Astrocyte (in vitro differentiated cells and primary cell): Measurements from ENCODE around the gene ZBTB21. TPM values are rescaled to one million over a fixed set of nuclear protein-coding genes. Genes with fewer than 3 reads are reported as not detected.

ENCODE experiments used
- DNase-seq: peaks from one replicate; pipeline ENCODE4 v3.0.0-alpha.2; 2010; ENCODE audit warnings: low read depth
- FAIRE-seq: peaks from 2 replicates; lab custom pipeline; 2011; peaks lifted over from hg19 to GRCh38; lab: Jason Lieb, UNC
- H2AFZ ChIP-seq: 2 replicates; pipeline ENCODE4 v1.6.0; 2012; ENCODE audit warnings: low read depth, low read length, inconsistent platforms
- H3K27ac ChIP-seq: 2 replicates; pipeline ENCODE4 v1.5.1; 2011; ENCODE audit warnings: low read depth, low read length, inconsistent platforms
- H3K27me3 ChIP-seq: 2 replicates; pipeline ENCODE4 v1.6.0; 2011; ENCODE audit warnings: low read length, inconsistent platforms; ENCODE audit not compliant: insufficient read depth
- H3K36me3 ChIP-seq: 2 replicates; pipeline ENCODE4 v1.5.1; 2011; ENCODE audit warnings: low read length, inconsistent platforms; ENCODE audit not compliant: insufficient read depth
- H3K4me1 ChIP-seq: 2 replicates; pipeline ENCODE4 v1.5.1; 2011; ENCODE audit warnings: low read length, inconsistent platforms; ENCODE audit not compliant: insufficient read depth
- H3K4me2 ChIP-seq: 2 replicates; pipeline ENCODE4 v1.6.0; 2012; ENCODE audit warnings: low read length, inconsistent platforms
- H3K4me3 ChIP-seq: 2 replicates; pipeline ENCODE4 v1.5.1; 2011; ENCODE audit warnings: low read depth, mild to moderate bottlenecking, low read length, inconsistent platforms; ENCODE audit not compliant: insufficient read depth
- H3K79me2 ChIP-seq: 2 replicates; pipeline ENCODE4 v1.6.0; 2012; ENCODE audit warnings: mild to moderate bottlenecking, low read length, inconsistent platforms; ENCODE audit not compliant: insufficient read depth
- H3K9ac ChIP-seq: 2 replicates; pipeline ENCODE4 v1.6.0; 2012; ENCODE audit warnings: mild to moderate bottlenecking, low read length, inconsistent platforms
- H3K9me3 ChIP-seq: 2 replicates; pipeline ENCODE4 v1.5.1; 2012; ENCODE audit warnings: low read depth, mild to moderate bottlenecking, low read length, inconsistent platforms; ENCODE audit not compliant: insufficient read depth
- H4K20me1 ChIP-seq: 2 replicates; pipeline ENCODE4 v1.6.0; 2012; ENCODE audit warnings: low read length, inconsistent platforms; ENCODE audit not compliant: insufficient read depth
- H3K27ac Mint-ChIP-seq: one replicate; pipeline ENCODE4 v1.8.0; 2021; ENCODE audit warnings: mild to moderate bottlenecking, mixed read lengths; ENCODE audit not compliant: unreplicated experiment
- H3K27me3 Mint-ChIP-seq: one replicate; pipeline ENCODE4 v1.8.0; 2021; ENCODE audit warnings: low read depth, mixed read lengths; ENCODE audit not compliant: unreplicated experiment
- H3K36me3 Mint-ChIP-seq: one replicate; pipeline ENCODE4 v1.8.0; 2021; ENCODE audit warnings: low read depth, mixed read lengths; ENCODE audit not compliant: unreplicated experiment
- H3K4me1 Mint-ChIP-seq: one replicate; pipeline ENCODE4 v1.8.0; 2021; ENCODE audit warnings: low read depth, mixed read lengths; ENCODE audit not compliant: unreplicated experiment
- H3K4me3 Mint-ChIP-seq: one replicate; pipeline ENCODE4 v1.8.0; 2021; ENCODE audit warnings: mild to moderate bottlenecking, moderate library complexity, mixed read lengths; ENCODE audit not compliant: unreplicated experiment
- H3K9me3 Mint-ChIP-seq: one replicate; pipeline ENCODE4 v1.8.0; 2021; ENCODE audit warnings: mild to moderate bottlenecking, mixed read lengths; ENCODE audit not compliant: unreplicated experiment
- CTCF ChIP-seq: IDR thresholded peaks from 2 replicates; pipeline ENCODE4 v1.5.1; 2011; ENCODE audit warnings: low read depth, mild to moderate bottlenecking, inconsistent platforms, low read length, moderate library complexity; ENCODE audit not compliant: insufficient read depth
- EZH2 ChIP-seq: IDR thresholded peaks from 2 replicates; pipeline ENCODE4 v1.6.1; 2012; ENCODE audit warnings: mild to moderate bottlenecking, low read length, inconsistent platforms; ENCODE audit not compliant: insufficient read depth
- total RNA-seq: library from RNA; stranded (reverse); gene quantifications from 2 replicates; pipeline ENCODE4 v1.2.1, GENCODE V29; 2021

ZBTB21 gene
- total RNA-seq, 1 donor from 2014 or later, result 20.5 TPM

GRCh38 chr21:42025376-42026081, 15.4 kb upstream of the ZBTB21 start:
- peaks cover 21% of the 10 kb centered on the region for H3K27me3 Mint-ChIP-seq
- Histone ChIP-seq H3K79me2 (no peaks in the 10 kb centered on the region), H4K20me1 (no peaks in the 10 kb centered on the region), H3K36me3 (no peaks in the 10 kb centered on the region), H3K4me1 (peaks cover 12% of the 10 kb centered on the region), H3K4me3 (no peak overlapping the region), H2AFZ (peak overlapping the region; percentile 3), H3K4me2 (peak overlapping the region; percentile 23), H3K9me3 (no peaks in the 10 kb centered on the region), H3K27me3 (peaks cover 21% of the 10 kb centered on the region), H3K9ac (peak overlapping the region; percentile 32), H3K27ac (peak overlapping the region; percentile 55)
- peaks cover 9% of the 10 kb centered on the region for H3K9me3 Mint-ChIP-seq
- peak; percentile 77 for DNase-seq
- TF ChIP-seq EZH2 (no peak), CTCF (no peak)
- peaks cover 6% of the 10 kb centered on the region for H3K4me1 Mint-ChIP-seq
- H3K27ac Mint-ChIP-seq, result no peak overlapping the region
- H3K36me3 Mint-ChIP-seq, result no peaks in the 10 kb centered on the region
- no peak for FAIRE-seq
- H3K4me3 Mint-ChIP-seq, result no peak overlapping the region

- TF ChIP-seq EZH2 (no peak), CTCF (no peak)
These were observed 12.7 kb upstream of the ZBTB21 start for GRCh38 chr21:42022906-42023305.

GRCh38 chr21:42022091-42022430, 11.9 kb upstream of the ZBTB21 start:
- H3K27ac ChIP-seq, result no peak overlapping the region
- Mint-ChIP-seq H3K27ac (no peak overlapping the region), H3K9me3 (no peaks in the 10 kb centered on the region), H3K4me3 (no peak overlapping the region), H3K36me3 (no peaks in the 10 kb centered on the region), H3K4me1 (peaks cover 7% of the 10 kb centered on the region), H3K27me3 (peaks cover 30% of the 10 kb centered on the region)
- peak overlapping the region; percentile 36 for H3K4me2 ChIP-seq
- H3K27me3 ChIP-seq, result peaks cover 22% of the 10 kb centered on the region
- H4K20me1 ChIP-seq, result no peaks in the 10 kb centered on the region
- FAIRE-seq, result no peak
- no peaks in the 10 kb centered on the region for H3K36me3 ChIP-seq
- H3K79me2 ChIP-seq, result no peaks in the 10 kb centered on the region
- no peak overlapping the region for H2AFZ ChIP-seq
- TF ChIP-seq EZH2, result no peak
- no peak for TF ChIP-seq CTCF
- H3K9ac ChIP-seq, result no peak overlapping the region
- H3K9me3 ChIP-seq, result no peaks in the 10 kb centered on the region
- no peak for DNase-seq
- no peak overlapping the region for H3K4me3 ChIP-seq
- H3K4me1 ChIP-seq, result peaks cover 12% of the 10 kb centered on the region

More at GRCh38 chr21:42022906-42023305, 12.7 kb upstream of the ZBTB21 start:
- Histone ChIP-seq H3K9me3 (no peaks in the 10 kb centered on the region), H2AFZ (no peak overlapping the region), H3K27ac (no peak overlapping the region), H3K4me1 (peaks cover 12% of the 10 kb centered on the region), H4K20me1 (no peaks in the 10 kb centered on the region), H3K9ac (no peak overlapping the region), H3K27me3 (peaks cover 22% of the 10 kb centered on the region), H3K4me3 (no peak overlapping the region), H3K79me2 (no peaks in the 10 kb centered on the region), H3K4me2 (no peak overlapping the region), H3K36me3 (no peaks in the 10 kb centered on the region)
- H3K9me3 Mint-ChIP-seq, result no peaks in the 10 kb centered on the region
- FAIRE-seq, result no peak
- no peaks in the 10 kb centered on the region for H3K36me3 Mint-ChIP-seq
- DNase-seq, result no peak
- peaks cover 31% of the 10 kb centered on the region for H3K27me3 Mint-ChIP-seq
- peaks cover 6% of the 10 kb centered on the region for H3K4me1 Mint-ChIP-seq
- H3K27ac Mint-ChIP-seq, result no peak overlapping the region
- no peak overlapping the region for H3K4me3 Mint-ChIP-seq
